Measurements from ENCODE around the gene SMAD5. TPM values are rescaled to one million over a fixed set of nuclear protein-coding genes. Genes with fewer than 3 reads are reported as not detected.

Gene SMAD5
- total and polyA plus RNA-seq, 2 experiments from 2014 or later, result 34.4 to 68.8 TPM

- no peak overlapping the region for H3K27ac ChIP-seq
- no peak for TF ChIP-seq EZH2phosphoT487 (IDR thresholded peaks at IDR 0.05; ENCODE audit: low read depth, severe bottlenecking, unreplicated experiment)
- TF ChIP-seq, protein P1, sequence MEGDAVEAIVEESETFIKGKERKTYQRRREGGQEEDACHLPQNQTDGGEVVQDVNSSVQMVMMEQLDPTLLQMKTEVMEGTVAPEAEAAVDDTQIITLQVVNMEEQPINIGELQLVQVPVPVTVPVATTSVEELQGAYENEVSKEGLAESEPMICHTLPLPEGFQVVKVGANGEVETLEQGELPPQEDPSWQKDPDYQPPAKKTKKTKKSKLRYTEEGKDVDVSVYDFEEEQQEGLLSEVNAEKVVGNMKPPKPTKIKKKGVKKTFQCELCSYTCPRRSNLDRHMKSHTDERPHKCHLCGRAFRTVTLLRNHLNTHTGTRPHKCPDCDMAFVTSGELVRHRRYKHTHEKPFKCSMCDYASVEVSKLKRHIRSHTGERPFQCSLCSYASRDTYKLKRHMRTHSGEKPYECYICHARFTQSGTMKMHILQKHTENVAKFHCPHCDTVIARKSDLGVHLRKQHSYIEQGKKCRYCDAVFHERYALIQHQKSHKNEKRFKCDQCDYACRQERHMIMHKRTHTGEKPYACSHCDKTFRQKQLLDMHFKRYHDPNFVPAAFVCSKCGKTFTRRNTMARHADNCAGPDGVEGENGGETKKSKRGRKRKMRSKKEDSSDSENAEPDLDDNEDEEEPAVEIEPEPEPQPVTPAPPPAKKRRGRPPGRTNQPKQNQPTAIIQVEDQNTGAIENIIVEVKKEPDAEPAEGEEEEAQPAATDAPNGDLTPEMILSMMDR (IDR thresholded peaks at IDR 0.05; ENCODE audit: poor library complexity), result no peak
- TF ChIP-seq EZH2 (IDR thresholded peaks at IDR 0.05; ENCODE audit: borderline replicate concordance), result no peak
- no peaks in the 10 kb centered on the region for H3K9me3 ChIP-seq (ENCODE audit: low read depth)
- no peaks in the 10 kb centered on the region for H3K9me2 ChIP-seq (replicated peaks; ENCODE audit: insufficient read depth)
- no peaks in the 10 kb centered on the region for H3K79me2 ChIP-seq
- no peaks in the 10 kb centered on the region for H3K4me1 ChIP-seq (ENCODE audit: insufficient read depth)
- 82% methylated on average over 1 of the region's 1 CpG for WGBS (ENCODE audit: low lambda C conversion rate, missing lambda C conversion rate)
- no peaks in the 10 kb centered on the region for H3K27me3 ChIP-seq
- H2AFZ ChIP-seq, result no peak overlapping the region
- no peak overlapping the region for H3K4me2 ChIP-seq
- H4K20me1 ChIP-seq (ENCODE audit: insufficient read depth, poor library complexity, severe bottlenecking), result no peaks in the 10 kb centered on the region
- no peak for DNase-seq (ENCODE audit: low spot score)
- no peak overlapping the region for H3K4me3 ChIP-seq
- no peaks in the 10 kb centered on the region for H3K36me3 ChIP-seq (replicated peaks; ENCODE audit: insufficient read depth, low read depth)
Measured at GRCh38 chr5:136115183-136115865, 17.3 kb upstream of the SMAD5 start.

DNA sequence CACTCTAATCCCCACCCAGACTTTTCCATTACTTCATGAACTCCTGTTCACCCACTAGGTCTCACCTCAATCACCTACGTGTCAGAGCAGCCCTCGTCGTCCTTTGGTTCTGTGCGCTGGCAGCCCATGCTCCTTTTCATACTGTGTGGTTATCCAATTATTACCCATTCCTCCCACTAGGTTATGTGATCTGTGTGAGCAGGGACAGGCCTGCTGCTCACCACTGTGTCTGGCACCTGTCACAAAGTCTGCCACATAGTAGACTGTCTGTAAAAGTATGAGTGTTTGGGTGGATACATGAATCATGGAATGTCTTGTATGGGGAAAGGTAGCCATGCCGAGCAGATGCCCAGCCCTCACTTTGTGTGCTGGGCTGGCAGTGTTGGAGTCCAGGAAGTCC lies 12.1 kb upstream of the SMAD5 start:
- no peaks in the 10 kb centered on the region for H3K27me3 ChIP-seq
- H2AFZ ChIP-seq, result no peak overlapping the region
- TF ChIP-seq EZH2 (IDR thresholded peaks at IDR 0.05; ENCODE audit: borderline replicate concordance), result no peak
- TF ChIP-seq, protein P1 (IDR thresholded peaks at IDR 0.05; ENCODE audit: poor library complexity), result no peak
- TF ChIP-seq EZH2phosphoT487 (IDR thresholded peaks at IDR 0.05; ENCODE audit: low read depth, severe bottlenecking, unreplicated experiment), result no peak
- no peaks in the 10 kb centered on the region for H3K9me2 ChIP-seq (replicated peaks; ENCODE audit: insufficient read depth)
- no peaks in the 10 kb centered on the region for H3K79me2 ChIP-seq
- no peaks in the 10 kb centered on the region for H4K20me1 ChIP-seq (ENCODE audit: insufficient read depth, poor library complexity, severe bottlenecking)
- H3K36me3 ChIP-seq (replicated peaks; ENCODE audit: insufficient read depth, low read depth), result no peaks in the 10 kb centered on the region
- H3K9me3 ChIP-seq (ENCODE audit: low read depth), result no peaks in the 10 kb centered on the region
- WGBS (ENCODE audit: low lambda C conversion rate, missing lambda C conversion rate), result 92% methylated on average over 5 of the region's 5 CpGs
- no peak overlapping the region for H3K27ac ChIP-seq
- H3K4me2 ChIP-seq, result no peak overlapping the region
- DNase-seq (ENCODE audit: low spot score), result no peak
- H3K4me3 ChIP-seq, result no peak overlapping the region
- peaks cover 13% of the 10 kb centered on the region for H3K4me1 ChIP-seq (ENCODE audit: insufficient read depth)

- no peaks in the 10 kb centered on the region for H4K20me1 ChIP-seq (ENCODE audit: insufficient read depth, poor library complexity, severe bottlenecking)
- H3K27ac ChIP-seq, result peak overlapping the region; percentile 82
- peaks cover 13% of the 10 kb centered on the region for H3K4me1 ChIP-seq (ENCODE audit: insufficient read depth)
- no peaks in the 10 kb centered on the region for H3K79me2 ChIP-seq
- no peaks in the 10 kb centered on the region for H3K36me3 ChIP-seq (replicated peaks; ENCODE audit: insufficient read depth, low read depth)
- no peaks in the 10 kb centered on the region for H3K9me3 ChIP-seq (ENCODE audit: low read depth)
- H2AFZ ChIP-seq, result no peak overlapping the region
- no peak overlapping the region for H3K4me2 ChIP-seq
- H3K4me3 ChIP-seq, result no peak overlapping the region
- TF ChIP-seq EZH2 (IDR thresholded peaks at IDR 0.05; ENCODE audit: borderline replicate concordance) (no peak), EZH2phosphoT487 (IDR thresholded peaks at IDR 0.05; ENCODE audit: low read depth, severe bottlenecking, unreplicated experiment) (no peak)
- TF ChIP-seq, protein P1 (IDR thresholded peaks at IDR 0.05; ENCODE audit: poor library complexity), result no peak
- H3K9me2 ChIP-seq (replicated peaks; ENCODE audit: insufficient read depth), result no peaks in the 10 kb centered on the region
- H3K27me3 ChIP-seq, result no peaks in the 10 kb centered on the region
- DNase-seq (ENCODE audit: low spot score), result peak; percentile 72
- WGBS (ENCODE audit: low lambda C conversion rate, missing lambda C conversion rate), result 48% methylated on average over 1 of the region's 1 CpG
Measured at GRCh38 chr5:136123236-136123768, 9.3 kb upstream of the SMAD5 start.
